HUES48 (cell line): Measurements from ENCODE around the gene TSEN34.

ENCODE experiments used
- H3K27ac ChIP-seq: one replicate; pipeline ENCODE4 v1.7.0; 2013; ENCODE audit warnings: low read depth, low read length, inconsistent platforms
- H3K27me3 ChIP-seq: 2 replicates; pipeline ENCODE4 v1.6.1; 2013; ENCODE audit warnings: mild to moderate bottlenecking, low read length; ENCODE audit not compliant: control insufficient read depth, insufficient read depth
- H3K36me3 ChIP-seq: 2 replicates; pipeline ENCODE4 v1.6.1; 2013; ENCODE audit warnings: low read length; ENCODE audit not compliant: control insufficient read depth, insufficient read depth
- H3K4me1 ChIP-seq: 2 replicates; pipeline ENCODE4 v1.6.1; 2013; ENCODE audit warnings: mild to moderate bottlenecking, low read length; ENCODE audit not compliant: control insufficient read depth, insufficient read depth
- H3K4me3 ChIP-seq: 2 replicates; pipeline ENCODE4 v1.5.1; 2013; ENCODE audit warnings: mild to moderate bottlenecking, low read depth, low read length
- H3K9ac ChIP-seq: 2 replicates; pipeline ENCODE4 v1.6.1; 2013; ENCODE audit warnings: mild to moderate bottlenecking, low read depth, low read length, moderate library complexity
- H3K9me3 ChIP-seq: 2 replicates; pipeline ENCODE4 v1.6.1; 2013; ENCODE audit warnings: low read length; ENCODE audit not compliant: control insufficient read depth, insufficient read depth

TSEN34 gene

GRCh38 chr19:54153731-54154326, 37.3 kb upstream of the TSEN34 start:
- Histone ChIP-seq H3K4me1 (no peaks in the 10 kb centered on the region), H3K9me3 (no peaks in the 10 kb centered on the region), H3K9ac (no peak overlapping the region), H3K27ac (no peak overlapping the region), H3K27me3 (no peaks in the 10 kb centered on the region), H3K4me3 (no peak overlapping the region), H3K36me3 (peaks cover 86% of the 10 kb centered on the region)

GRCh38 chr19:54154603-54155345, 36.3 kb upstream of the TSEN34 start:
- H3K27me3 ChIP-seq: no peaks in the 10 kb centered on the region
- no peaks in the 10 kb centered on the region for H3K4me1 ChIP-seq
- no peak overlapping the region for H3K9ac ChIP-seq
- H3K9me3 ChIP-seq: no peaks in the 10 kb centered on the region
- no peak overlapping the region for H3K27ac ChIP-seq
- H3K4me3 ChIP-seq: no peak overlapping the region
- peaks cover 76% of the 10 kb centered on the region for H3K36me3 ChIP-seq

- 0 out of 2 replicates have a peak, but pooled peaks cover 4% of the 10 kb centered on the region for H3K4me1 ChIP-seq
- no peak overlapping the region for H3K4me3 ChIP-seq
- H3K27me3 ChIP-seq: no peaks in the 10 kb centered on the region
- no peak overlapping the region for H3K9ac ChIP-seq
- no peak overlapping the region for H3K27ac ChIP-seq
- peaks cover 67% of the 10 kb centered on the region for H3K36me3 ChIP-seq
- no peaks in the 10 kb centered on the region for H3K9me3 ChIP-seq
These were observed 35.4 kb upstream of the TSEN34 start for GRCh38 chr19:54155694-54156093.

- Histone ChIP-seq H3K9me3 (no peaks in the 10 kb centered on the region), H3K9ac (no peak overlapping the region), H3K4me1 (0 out of 2 replicates have a peak, but pooled peaks cover 7% of the 10 kb centered on the region), H3K36me3 (peaks cover 61% of the 10 kb centered on the region), H3K27ac (no peak overlapping the region), H3K4me3 (no peak overlapping the region), H3K27me3 (no peaks in the 10 kb centered on the region)
These were observed 34.6 kb upstream of the TSEN34 start for GRCh38 chr19:54156490-54156889.

GRCh38 chr19:54156953-54157352, 34.2 kb upstream of the TSEN34 start:
- Histone ChIP-seq H3K4me1 (0 out of 2 replicates have a peak, but pooled peaks cover 9% of the 10 kb centered on the region), H3K36me3 (peaks cover 57% of the 10 kb centered on the region), H3K27me3 (no peaks in the 10 kb centered on the region), H3K4me3 (no peak overlapping the region), H3K9me3 (no peaks in the 10 kb centered on the region), H3K9ac (no peak overlapping the region), H3K27ac (no peak overlapping the region)

- peaks cover 14% of the 10 kb centered on the region; the same call in 1 of the 2 replicates for H3K4me1 ChIP-seq
- H3K27ac ChIP-seq: peak overlapping the region; percentile 93
- peak overlapping the region; percentile 82 for H3K9ac ChIP-seq
- H3K9me3 ChIP-seq: no peaks in the 10 kb centered on the region
- peak overlapping the region; percentile 86 for H3K4me3 ChIP-seq
- peaks cover 6% of the 10 kb centered on the region for H3K27me3 ChIP-seq
- peaks cover 38% of the 10 kb centered on the region for H3K36me3 ChIP-seq
These were observed 32.2 kb upstream of the TSEN34 start for GRCh38 chr19:54158812-54159351.

GRCh38 chr19:54159352-54160181, 31.5 kb upstream of the TSEN34 start, which contains the start of gene LENG1:
Gene LENG1 (minus strand): TSS chr19:54159721. CDS start chr19:54159695, 26 bp downstream.
- no peaks in the 10 kb centered on the region for H3K9me3 ChIP-seq
- peaks cover 14% of the 10 kb centered on the region; the same call in 1 of the 2 replicates for H3K4me1 ChIP-seq
- H3K27me3 ChIP-seq: peaks cover 6% of the 10 kb centered on the region
- peak within 1 kb of the TSS; percentile 93 for H3K27ac ChIP-seq
- peaks cover 31% of the 10 kb centered on the region for H3K36me3 ChIP-seq
- H3K9ac ChIP-seq: peak within 1 kb of the TSS; percentile 82
- peak within 1 kb of the TSS; percentile 86 for H3K4me3 ChIP-seq

GRCh38 chr19:54160182-54160811, 30.8 kb upstream of the TSEN34 start:
- H3K9me3 ChIP-seq: no peaks in the 10 kb centered on the region
- peaks cover 14% of the 10 kb centered on the region; the same call in 1 of the 2 replicates for H3K4me1 ChIP-seq
- H3K27ac ChIP-seq: peak overlapping the region; percentile 80
- peaks cover 24% of the 10 kb centered on the region for H3K36me3 ChIP-seq
- H3K4me3 ChIP-seq: peak overlapping the region; percentile 82
- H3K27me3 ChIP-seq: peaks cover 6% of the 10 kb centered on the region
- peak overlapping the region; percentile 58 for H3K9ac ChIP-seq

GRCh38 chr19:54160854-54161253, 30.3 kb upstream of the TSEN34 start:
- Histone ChIP-seq H3K4me1 (peaks cover 14% of the 10 kb centered on the region; the same call in 1 of the 2 replicates), H3K27me3 (peaks cover 6% of the 10 kb centered on the region), H3K27ac (no peak overlapping the region), H3K4me3 (peak overlapping the region; percentile 82), H3K36me3 (peaks cover 19% of the 10 kb centered on the region), H3K9ac (peak overlapping the region; percentile 58; the same call in 1 of the 2 replicates), H3K9me3 (no peaks in the 10 kb centered on the region)

- Histone ChIP-seq H3K27ac (no peak overlapping the region), H3K4me1 (peaks cover 14% of the 10 kb centered on the region; the same call in 1 of the 2 replicates), H3K9me3 (no peaks in the 10 kb centered on the region), H3K9ac (no peak overlapping the region), H3K4me3 (peak overlapping the region; percentile 74), H3K27me3 (peaks cover 6% of the 10 kb centered on the region), H3K36me3 (peaks cover 5% of the 10 kb centered on the region)
These were observed 28.8 kb upstream of the TSEN34 start for GRCh38 chr19:54162241-54162805.
